H1 (cell line): ENCODE results near the gene CGNL1. TPM values are rescaled to one million over a fixed set of nuclear protein-coding genes. Genes with fewer than 3 reads are reported as not detected.

Experiments
- HDAC2 ChIP-seq, 2 experiments: fragments of 300-600 bp in 1 of 2; sonication (generic) in 1 of 2; IDR thresholded peaks; 2 replicates each; pipeline ENCODE4 v1.6.1; 2011 to 2012; ENCODE audit warnings: low read depth in 2 of 2, low read length in 2 of 2, mild to moderate bottlenecking in 2 of 2, moderate library complexity in 2 of 2, borderline replicate concordance in 1 of 2, inconsistent platforms in 1 of 2
- polyA plus RNA-seq, 7 experiments: library from polyadenylated mRNA; depleted of rRNA in 3 of 7; stranded (reverse) in 5 of 7; unstranded in 2 of 7; fragments of >200 nt in 5 of 7; fragments of 200-250 nt in 2 of 7; gene quantifications; 1 replicate in 5 of 7; 2 replicates in 1 of 7; 4 replicates in 1 of 7; pipeline versions ENCODE4 v1.2.1 to v1.2.3, GENCODE V29; 2011 to 2013; ENCODE audit warnings: missing spikeins in 2 of 7, mixed read lengths in 2 of 7
- total RNA-seq: library from RNA; stranded (reverse); fragmentation: NEBNext Ultra II Directional; extraction: Animal tissue kit (Norgen Biotek cat#: 25700); gene quantifications from 2 replicates; pipeline ENCODE4 v1.2.1, GENCODE V29; 2021

The CGNL1 gene
- total and polyA plus RNA-seq, 2 of the 8 experiments (the other 6 are each of a cell fraction or from before 2014, with no cell fraction given), result 21.8 to 75.6 TPM

GRCh38 chr15:57596301-57596855, 220.1 kb downstream of the CGNL1 start (continued):
- no peak for TF ChIP-seq HDAC2 (IDR thresholded peaks at IDR 0.05; ENCODE audit: borderline replicate concordance in 1 of 2, low read depth in 2 of 2, low read length in 2 of 2)
